Stimulated activated CD8-positive, alpha-beta memory T cell treated with anti-CD3 and anti-CD28 coated beads, Interleukin-15, amount 100 ng/mL, for 48 hours (primary cell): ENCODE measurements around the gene PRKN.

Experiments used
- DNase-seq, 2 donors: peaks; one replicate each; pipeline ENCODE4 v3.0.0-alpha.2; 2020; ENCODE audit warnings: low read depth in 2 of 2

The PRKN gene

DNA sequence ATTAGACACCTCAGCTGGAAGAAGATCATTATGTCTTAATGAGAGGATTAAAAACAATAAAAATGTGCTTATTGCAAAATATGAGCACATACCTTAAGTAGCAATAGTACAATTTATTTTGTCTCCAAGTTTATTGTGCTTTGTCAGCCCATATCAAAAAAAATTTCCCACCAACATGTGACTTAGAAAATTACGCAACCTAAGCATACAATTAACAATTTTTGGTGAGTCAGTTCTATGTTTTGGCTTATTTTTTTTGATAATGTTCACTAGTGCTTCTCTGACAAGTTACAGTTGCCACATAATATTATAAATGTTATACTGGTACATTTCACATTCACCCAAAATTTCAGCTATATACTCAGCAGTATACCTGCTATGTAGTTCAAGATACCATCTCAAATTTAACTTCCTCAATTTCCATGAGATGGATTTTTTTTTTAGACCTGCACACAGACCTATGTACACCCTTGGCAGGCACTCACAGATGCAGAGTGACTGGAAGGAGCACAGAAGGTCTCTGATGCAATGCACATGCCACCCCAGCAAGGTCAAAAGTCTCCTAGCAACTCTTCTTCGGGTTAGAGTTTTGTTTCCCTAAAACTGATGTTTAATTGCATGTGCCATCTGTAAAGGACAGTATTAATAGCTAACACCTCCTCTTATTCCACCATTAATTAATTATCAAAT lies 112.4 kb downstream of the PRKN start:
- DNase-seq = no peak

GRCh38 chr6:162613310-162613709 lies 114.3 kb downstream of the PRKN start:
- no peak for DNase-seq

- DNase-seq = no peak
Measured at GRCh38 chr6:162612613-162613012, 115.0 kb downstream of the PRKN start.

- no peak for DNase-seq
Measured at GRCh38 chr6:162610351-162610750, 117.2 kb downstream of the PRKN start.

DNA sequence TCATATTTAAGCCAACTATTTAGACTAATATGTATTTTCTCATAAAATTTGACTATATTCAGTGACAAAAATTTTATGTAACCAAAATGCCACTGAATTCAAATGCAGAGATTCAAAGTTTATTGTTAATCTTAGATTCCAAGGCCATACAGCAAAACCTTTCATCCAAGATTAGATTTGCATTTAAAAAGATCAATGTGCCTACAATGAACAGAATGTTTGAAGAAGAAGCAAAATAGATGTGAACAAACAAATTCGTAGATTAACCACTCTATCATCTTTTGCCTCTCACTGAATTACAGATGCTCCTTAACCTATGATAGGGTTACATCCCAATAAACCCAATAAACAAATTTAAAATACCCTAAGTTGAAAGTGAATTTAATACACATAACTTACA lies 121.7 kb downstream of the PRKN start:
- no peak for DNase-seq

GRCh38 chr6:162603231-162604015 lies 124.1 kb downstream of the PRKN start:
- no peak for DNase-seq

DNA sequence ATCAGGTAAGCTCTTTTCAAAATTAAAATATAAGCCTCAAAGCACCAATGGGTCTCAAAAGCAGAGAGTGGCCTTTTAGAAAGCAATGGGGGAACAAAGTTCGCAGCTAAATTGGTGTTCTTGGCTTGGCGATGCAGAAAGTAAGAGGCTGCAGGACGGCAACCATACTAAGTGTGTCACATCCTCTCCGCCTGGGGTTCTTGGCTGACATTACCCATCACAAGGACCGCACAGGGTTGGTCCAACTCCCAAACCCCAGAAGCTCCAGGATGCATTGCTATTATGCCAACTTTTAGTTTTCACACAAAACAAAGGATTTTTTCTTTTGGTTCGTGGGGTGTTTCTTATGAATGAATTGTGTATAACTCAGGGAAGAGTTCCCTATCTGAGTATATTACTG lies 124.8 kb downstream of the PRKN start:
- no peak for DNase-seq

- DNase-seq = no peak
Measured at GRCh38 chr6:162596676-162597075, 130.9 kb downstream of the PRKN start.

- no peak for DNase-seq
Measured at GRCh38 chr6:162591517-162591916, 136.0 kb downstream of the PRKN start.

GRCh38 chr6:162581988-162582780 lies 145.4 kb downstream of the PRKN start:
- no peak for DNase-seq

- DNase-seq = no peak
Measured at GRCh38 chr6:162580619-162581018, 146.9 kb downstream of the PRKN start.

DNA sequence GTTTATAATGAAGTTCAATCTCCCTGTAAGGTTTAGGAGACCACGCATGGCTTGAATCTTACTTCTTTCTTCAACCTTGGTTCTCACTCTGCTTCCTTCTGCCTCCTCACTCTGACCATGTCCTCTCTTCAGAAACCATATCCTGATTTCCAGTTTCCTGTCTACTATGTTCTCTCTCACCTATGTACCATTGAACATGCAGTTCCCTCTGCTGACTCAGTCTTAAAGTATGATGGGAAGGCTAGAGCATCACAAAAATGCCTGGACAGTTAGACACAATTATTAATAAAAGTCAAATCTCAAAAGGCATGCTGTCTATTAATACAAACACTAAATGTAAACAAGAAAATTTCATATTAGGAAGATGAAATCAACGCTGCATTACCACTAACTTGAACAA lies 151.6 kb downstream of the PRKN start:
- no peak for DNase-seq

DNA sequence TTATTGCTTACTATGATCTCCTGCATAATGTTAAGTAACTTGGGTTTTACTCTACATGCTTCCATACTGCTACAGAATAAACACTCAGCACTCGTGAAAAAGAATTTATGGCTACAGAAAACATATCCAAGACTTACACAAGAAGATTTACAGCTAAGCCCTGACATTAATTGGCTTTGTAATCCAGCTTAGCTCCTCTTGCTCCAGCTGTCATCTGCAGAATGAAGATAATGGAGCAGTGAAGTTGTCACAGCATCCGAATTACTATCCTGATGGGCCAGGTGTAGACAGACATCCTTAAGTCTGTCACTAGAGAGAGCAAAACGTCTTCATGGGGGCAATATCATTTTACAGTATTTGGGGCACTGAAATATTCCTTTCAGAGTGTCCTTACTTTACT lies 155.3 kb downstream of the PRKN start:
- no peak for DNase-seq

GRCh38 chr6:162568266-162568665 lies 159.3 kb downstream of the PRKN start:
- no peak for DNase-seq

DNA sequence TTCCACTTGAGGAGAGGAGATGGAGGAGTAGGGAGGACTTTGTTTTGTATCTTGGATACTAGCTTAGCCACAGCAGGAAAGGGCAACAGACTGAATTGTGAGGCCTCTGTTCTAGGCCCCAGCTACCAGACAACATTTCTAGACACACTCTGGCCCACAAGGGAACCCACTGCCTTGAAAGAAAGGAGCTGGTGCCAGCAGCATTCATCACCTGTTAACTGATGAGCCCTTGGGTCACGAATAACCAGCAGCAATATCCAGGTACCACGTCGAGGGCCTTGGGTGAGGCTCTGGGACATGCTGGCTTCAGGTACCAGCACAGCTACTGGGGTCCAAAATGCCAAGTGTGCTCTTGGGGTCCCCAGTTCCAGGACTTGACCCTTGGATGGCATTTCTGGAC lies 165.5 kb downstream of the PRKN start:
- no peak for DNase-seq

DNA sequence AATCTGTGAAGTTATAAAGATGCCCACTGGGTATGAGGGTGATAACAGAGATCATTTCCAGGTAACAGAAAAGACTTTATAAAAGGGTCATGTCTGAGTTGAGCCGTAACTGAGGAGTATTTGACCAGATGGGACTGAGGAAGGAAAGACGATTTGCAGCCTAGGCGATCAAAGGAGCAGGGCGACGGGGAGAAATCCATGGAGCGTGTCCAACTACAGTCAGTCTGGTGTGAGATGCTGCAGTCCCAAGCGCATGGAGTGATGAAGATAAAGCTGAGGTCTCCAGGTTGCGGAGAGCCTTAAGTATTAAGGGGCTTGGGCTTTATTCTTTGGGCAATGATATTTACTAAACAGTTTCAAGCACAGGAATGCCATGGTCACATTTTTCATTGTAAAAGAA lies 166.7 kb downstream of the PRKN start:
- no peak for DNase-seq

DNA sequence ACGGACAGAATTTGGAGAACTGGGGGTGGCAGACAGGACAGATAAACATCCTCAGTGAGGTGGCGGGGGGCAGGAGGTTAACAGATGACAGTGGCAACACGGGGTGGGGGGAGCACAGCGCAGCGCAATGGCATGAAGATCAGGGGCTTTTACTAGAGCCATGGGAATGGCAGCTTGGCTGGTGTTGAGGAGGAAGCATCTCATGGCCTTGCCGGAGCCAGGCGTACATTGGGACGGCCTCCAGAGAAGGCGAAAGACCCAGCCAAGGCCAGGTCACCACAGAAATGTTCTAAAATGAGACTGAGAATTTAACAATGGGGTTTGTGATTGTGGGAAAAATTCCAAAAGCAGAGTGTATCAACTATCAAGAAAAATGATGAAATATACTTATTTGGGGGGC lies 173.0 kb downstream of the PRKN start:
- DNase-seq = no peak

DNA sequence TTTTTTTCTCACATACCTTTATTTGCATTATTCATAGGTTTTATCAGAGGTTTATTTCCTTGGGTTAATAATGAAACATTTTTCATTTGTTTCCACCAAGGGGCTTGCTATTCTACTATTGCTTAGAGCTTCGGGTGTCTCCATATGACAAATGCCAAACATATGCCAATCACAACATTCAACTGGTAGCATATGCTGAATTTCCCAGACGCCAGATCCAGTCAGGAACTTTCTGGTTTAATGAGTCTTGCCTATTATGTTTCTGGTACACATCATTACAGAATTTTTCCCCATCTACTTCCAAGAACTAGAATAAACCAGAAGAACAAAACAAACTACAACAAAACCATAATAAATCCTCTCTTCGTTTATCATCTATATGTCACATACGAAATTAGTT lies 180.7 kb downstream of the PRKN start:
- no peak for DNase-seq

DNA sequence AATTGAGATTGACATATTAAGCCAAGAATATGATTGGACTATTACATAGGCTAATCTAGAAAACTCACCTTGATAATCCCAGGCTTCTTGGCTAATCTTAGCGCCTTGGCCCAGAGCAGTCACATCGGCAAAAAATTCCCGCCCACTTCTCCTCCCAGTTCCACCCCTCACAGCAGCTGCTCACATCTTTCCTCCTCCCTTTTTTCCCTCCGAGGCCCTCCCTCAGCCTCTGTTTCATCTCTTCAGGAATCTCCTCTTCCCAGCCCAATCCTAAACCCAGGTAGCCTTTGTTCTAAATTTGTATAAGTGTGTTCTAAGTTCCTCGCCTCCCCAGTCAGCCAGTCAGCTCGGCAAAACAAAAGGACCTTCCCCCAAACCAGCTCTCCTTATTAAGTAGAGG lies 184.3 kb downstream of the PRKN start:
- DNase-seq = no peak

- no peak for DNase-seq
Measured at GRCh38 chr6:162541019-162541601, 186.5 kb downstream of the PRKN start.

DNA sequence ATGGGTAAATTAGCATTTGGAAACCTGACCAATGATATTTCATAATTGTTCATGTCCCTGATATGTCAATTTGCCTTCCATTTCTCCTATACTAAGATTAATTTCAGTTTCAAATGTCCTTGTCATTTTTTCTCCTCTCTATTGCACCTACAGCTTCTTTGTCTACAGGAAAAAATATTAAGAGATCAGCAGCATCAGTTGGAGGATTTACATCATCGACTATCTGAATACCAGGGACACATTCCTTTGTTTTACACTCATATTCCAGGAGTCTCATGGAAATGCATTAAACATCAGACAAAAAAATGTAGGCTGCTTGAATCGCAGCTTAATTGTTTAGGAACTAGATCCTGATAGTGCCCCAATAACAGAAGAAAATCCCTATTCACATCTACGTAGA lies 188.2 kb downstream of the PRKN start:
- no peak for DNase-seq

DNA sequence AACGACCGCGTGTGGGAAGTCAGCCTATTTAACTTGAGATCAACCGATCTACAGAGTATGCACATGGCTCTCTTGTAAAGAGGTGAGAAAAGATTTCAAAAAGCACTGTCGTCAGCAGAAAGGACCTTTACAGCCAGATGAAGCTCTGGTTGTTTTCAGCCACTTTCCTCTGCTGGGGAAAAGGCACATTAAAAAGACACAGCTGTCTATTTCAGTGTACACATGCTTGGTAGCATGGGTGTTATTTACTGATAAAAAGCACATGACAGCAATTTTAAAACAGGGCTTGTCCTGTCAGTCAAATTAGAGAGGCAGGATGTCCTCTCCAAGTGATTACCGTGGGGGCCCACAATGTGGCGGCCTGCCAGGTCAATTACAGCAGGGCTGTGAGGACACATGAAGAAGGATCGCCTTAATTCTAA lies 188.9 kb downstream of the PRKN start:
- DNase-seq = no peak
